ENCODE data around the gene PIGV. TPM values are rescaled to one million over a fixed set of nuclear protein-coding genes. Genes with fewer than 3 reads are reported as not detected.
"Not testable (repeated sequence)": the region's sequence is repeated elsewhere in the genome, so short reads cannot be mapped to it uniquely, and the experiment has no call there.

Gene PIGV
- total and polyA plus RNA-seq, 12 donors: 6.7 to 43.1 (median 28.4) TPM

GRCh38 chr1:26799479-26800142, 11.9 kb downstream of the PIGV start:
- H3K4me3 ChIP-seq: peak overlapping the region in 1 of 4 donors; percentile 31
- WGBS, 4 donors: 6 to 24% (median 17%) methylated on average over 4 to 5 of the region's 5 CpGs
- DNase-seq: peak; percentile 59 to 93 (median 88)
- no peak for TF ChIP-seq CTCF (IDR thresholded peaks at IDR 0.05)
- peak in 1 of 2 donors; percentile 65 for TF ChIP-seq POLR2A (IDR thresholded peaks at IDR 0.05)
- H3K4me1 ChIP-seq (replicated peaks in 1 of 2): peaks cover 19 to 21% of the 10 kb centered on the region in 2 donors
- no peaks in the 10 kb centered on the region for H3K27me3 ChIP-seq
- peak overlapping the region; percentile 52 to 92 (median 82) for H3K27ac ChIP-seq
- peaks cover 0 to 11% of the 10 kb centered on the region in 2 donors for H3K36me3 ChIP-seq (replicated peaks in 1 of 2)
- intact Hi-C loops (cut with DNase I): no loop called here
- no peaks in the 10 kb centered on the region for H3K9me3 ChIP-seq (replicated peaks in 1 of 3)

GRCh38 chr1:26803932-26804331, 16.2 kb downstream of the PIGV start:
- intact Hi-C loops (cut with DNase I); H3K27me3 ChIP-seq; H3K27ac ChIP-seq; H3K9me3 ChIP-seq (replicated peaks in 1 of 3); H3K36me3 ChIP-seq (replicated peaks in 1 of 2); H3K4me3 ChIP-seq; DNase-seq: not testable (repeated sequence)
- WGBS, 4 donors: 96 to 100% (median 98%) methylated on average over 8 to 27 of the region's 36 CpGs
- H3K4me1 ChIP-seq (replicated peaks in 1 of 2): peaks cover 16 to 21% of the 10 kb centered on the region in 2 donors

- DNase-seq: peak; percentile 65 to 86 (median 73)
- peak; percentile 54 to 76 (median 70) for TF ChIP-seq CTCF (IDR thresholded peaks at IDR 0.05)
- WGBS, 4 donors: 49 to 55% (median 52%) methylated on average over 9 to 11 of the region's 11 CpGs
- not testable (repeated sequence) for H3K27me3 ChIP-seq; H3K9me3 ChIP-seq (replicated peaks in 1 of 3); H3K4me3 ChIP-seq; H3K27ac ChIP-seq; H3K4me1 ChIP-seq (replicated peaks in 1 of 2); H3K36me3 ChIP-seq (replicated peaks in 1 of 2)
- intact Hi-C loops (cut with DNase I): loop anchor here in 1 of 2 donors (10.0 kb wide), 1 partner anchor 65 kb away; no protein-coding TSS in a partner anchor
Measured at GRCh38 chr1:26810105-26810504, 22.4 kb downstream of the PIGV start.

GRCh38 chr1:26811057-26811456, 23.3 kb downstream of the PIGV start:
- 63 to 70% (median 67%) methylated on average over 4 of the region's 4 CpGs for WGBS, 4 donors
- intact Hi-C loops (cut with DNase I): loop anchor here in 1 of 2 donors (10.0 kb wide), 1 partner anchor 64 kb away; no protein-coding TSS in a partner anchor
- Histone ChIP-seq H3K36me3 (replicated peaks in 1 of 2) (no peaks in the 10 kb centered on the region), H3K4me3 (no peak overlapping the region), H3K9me3 (replicated peaks in 1 of 3) (no peaks in the 10 kb centered on the region), H3K27me3 (no peaks in the 10 kb centered on the region), H3K4me1 (replicated peaks in 1 of 2) (no peaks in the 10 kb centered on the region), H3K27ac (no peak overlapping the region)
- TF ChIP-seq CTCF (IDR thresholded peaks at IDR 0.05): no peak
- no peak for TF ChIP-seq POLR2A (IDR thresholded peaks at IDR 0.05)
- DNase-seq: no peak

- DNase-seq: no peak
- Histone ChIP-seq H3K36me3 (replicated peaks in 1 of 2) (no peaks in the 10 kb centered on the region), H3K27me3 (no peaks in the 10 kb centered on the region), H3K4me1 (replicated peaks in 1 of 2) (no peaks in the 10 kb centered on the region), H3K9me3 (replicated peaks in 1 of 3) (no peaks in the 10 kb centered on the region), H3K27ac (no peak overlapping the region), H3K4me3 (no peak overlapping the region)
- TF ChIP-seq POLR2A (IDR thresholded peaks at IDR 0.05) (no peak), CTCF (IDR thresholded peaks at IDR 0.05) (no peak)
- intact Hi-C loops (cut with DNase I): loop anchor here in 1 of 2 donors (10.0 kb wide), 1 partner anchor 63 kb away; no protein-coding TSS in a partner anchor
Measured at GRCh38 chr1:26811708-26812107, 24.0 kb downstream of the PIGV start.

Data from adrenal gland (tissue), 12 donors.